IMR-90 (cell line): ENCODE data around the gene OSTM1. TPM values are rescaled to one million over a fixed set of nuclear protein-coding genes. Genes with fewer than 3 reads are reported as not detected.

ENCODE experiments used
- ATAC-seq: fragments of 200-7000 bp; cut with Tn5 transposase; 2 replicates; pipeline ENCODE4 v1.9.1; 2020; ENCODE audit warnings: low read depth, mild to moderate bottlenecking, moderate library complexity
- Bru-seq: library from RNA; stranded (reverse); fragments of 400-500 nt; gene quantifications from one replicate; lab custom pipeline; 2021; lab: Mats Ljungman, UMichigan
- BruChase-seq, 2 experiments: library from RNA; stranded (reverse); fragments of 400-500 nt; gene quantifications; one replicate each; lab custom pipeline; 2021; lab: Mats Ljungman, UMichigan
- BruUV-seq: library from RNA; stranded (reverse); fragments of 400-500 nt; replicated peaks from 2 replicates; lab custom pipeline; 2021; lab: Mats Ljungman, UMichigan
- CTCF ChIA-PET: fragments of 300-600 bp; formaldehyde crosslinking; extraction: SDS; loops from one replicate; lab custom pipeline; 2021; ENCODE audit warnings: antibody characterized with exemption; lab: Yijun Ruan, JAX
- POLR2A ChIA-PET: fragments of 300-600 bp; sonication (Branson Sonifier 250); formaldehyde crosslinking; loops from one replicate; lab custom pipeline; 2022; ENCODE audit warnings: antibody characterized with exemption; ENCODE audit not compliant: unreplicated experiment; lab: Charles Lee
- DNase-seq: peaks from one replicate; pipeline ENCODE4 v3.0.0; 2013
- H2AFZ ChIP-seq: replicated peaks from 2 replicates; pipeline ENCODE3; 2013; ENCODE audit warnings: low read length, mild to moderate bottlenecking; ENCODE audit not compliant: poor library complexity
- H2AK5ac ChIP-seq: 2 replicates; pipeline ENCODE4 v1.6.1; 2013; ENCODE audit warnings: low read depth, low read length, inconsistent platforms
- H2AK9ac ChIP-seq: replicated peaks from 2 replicates; pipeline ENCODE3; 2013; ENCODE audit warnings: mild to moderate bottlenecking, low read depth, low read length, moderate library complexity; ENCODE audit not compliant: poor library complexity
- H2BK120ac ChIP-seq: 2 replicates; pipeline ENCODE4 v1.6.1; 2013; ENCODE audit warnings: low read depth, low read length, inconsistent platforms
- H2BK15ac ChIP-seq: 3 replicates; pipeline ENCODE4 v1.6.1; 2013; ENCODE audit warnings: low read depth, low read length, inconsistent platforms
- H2BK20ac ChIP-seq: 2 replicates; pipeline ENCODE4 v1.6.1; 2013; ENCODE audit warnings: low read depth, mild to moderate bottlenecking, inconsistent platforms, low read length, moderate library complexity
- H2BK5ac ChIP-seq: 2 replicates; pipeline ENCODE4 v1.6.1; 2013; ENCODE audit warnings: mild to moderate bottlenecking, low read depth, low read length, inconsistent platforms; ENCODE audit not compliant: poor library complexity, severe bottlenecking
- H3K14ac ChIP-seq: replicated peaks from 2 replicates; pipeline ENCODE4 v1.6.1; 2013; ENCODE audit warnings: low read depth, low read length, inconsistent platforms
- H3K18ac ChIP-seq: 2 replicates; pipeline ENCODE4 v1.6.1; 2013; ENCODE audit warnings: low read depth, low read length, control low read depth
- H3K23ac ChIP-seq: 2 replicates; pipeline ENCODE4 v1.6.1; 2013; ENCODE audit warnings: low read depth, low read length, inconsistent platforms
- H3K27ac ChIP-seq: 2 replicates; pipeline ENCODE4 v1.5.1; 2013; ENCODE audit warnings: mild to moderate bottlenecking, control low read depth, low read length; ENCODE audit not compliant: insufficient read depth
- H3K27me3 ChIP-seq: 2 replicates; pipeline ENCODE4 v1.6.1; 2013; ENCODE audit warnings: low read length; ENCODE audit not compliant: control insufficient read depth, insufficient read depth
- H3K36me3 ChIP-seq: 2 replicates; pipeline ENCODE4 v1.6.1; 2013; ENCODE audit warnings: low read length, mixed read lengths; ENCODE audit not compliant: control insufficient read depth, insufficient read depth
- H3K4ac ChIP-seq: 2 replicates; pipeline ENCODE4 v1.6.1; 2013; ENCODE audit warnings: low read depth, low read length, inconsistent platforms
- H3K4me1 ChIP-seq: 2 replicates; pipeline ENCODE4 v1.6.1; 2013; ENCODE audit warnings: low read length, mixed read lengths; ENCODE audit not compliant: control insufficient read depth, insufficient read depth
- H3K4me2 ChIP-seq: 2 replicates; pipeline ENCODE4 v1.6.1; 2013; ENCODE audit warnings: low read depth, mild to moderate bottlenecking, control low read depth, low read length, moderate library complexity
- H3K4me3 ChIP-seq: 2 replicates; pipeline ENCODE4 v1.5.1; 2013; ENCODE audit warnings: low read depth, mild to moderate bottlenecking, control low read depth, low read length, moderate library complexity; ENCODE audit not compliant: insufficient read depth
- H3K56ac ChIP-seq: 2 replicates; pipeline ENCODE4 v1.6.1; 2013; ENCODE audit warnings: low read length, inconsistent platforms; ENCODE audit not compliant: insufficient read depth; ENCODE audit errors: extremely low read depth
- H3K79me1 ChIP-seq, 2 experiments: 2 replicates each; pipeline ENCODE4 v1.6.1; 2013; ENCODE audit warnings: low read length in 2 of 2, inconsistent platforms in 1 of 2, low read depth in 1 of 2
- H3K9ac ChIP-seq: 2 replicates; pipeline ENCODE4 v1.6.1; 2013; ENCODE audit warnings: low read depth, low read length, control low read depth
- H3K9me1 ChIP-seq: 2 replicates; pipeline ENCODE4 v1.6.1; 2013; ENCODE audit warnings: low read length, inconsistent platforms; ENCODE audit not compliant: insufficient read depth
- H3K9me3 ChIP-seq: 2 replicates; pipeline ENCODE4 v1.6.1; 2013; ENCODE audit warnings: low read length; ENCODE audit not compliant: control insufficient read depth, insufficient read depth
- H4K20me1 ChIP-seq: 2 replicates; pipeline ENCODE4 v1.6.1; 2013; ENCODE audit warnings: low read length, inconsistent platforms; ENCODE audit not compliant: insufficient read depth
- H4K5ac ChIP-seq: 2 replicates; pipeline ENCODE4 v1.6.1; 2013; ENCODE audit warnings: mild to moderate bottlenecking, low read depth, low read length, control low read depth
- H4K8ac ChIP-seq, 2 experiments: 2 replicates each; pipeline ENCODE4 v1.6.1; 2013; ENCODE audit warnings: low read depth in 2 of 2, low read length in 2 of 2, control low read depth in 1 of 2, inconsistent platforms in 1 of 2
- H4K91ac ChIP-seq: 2 replicates; pipeline ENCODE4 v1.6.1; 2013; ENCODE audit warnings: low read depth, low read length, inconsistent platforms; ENCODE audit not compliant: insufficient read depth
- BHLHE40 ChIP-seq: fragments of 150-350 bp; IDR thresholded peaks from 2 replicates; pipeline ENCODE4 v1.6.1; 2016; ENCODE audit warnings: mild to moderate bottlenecking, low read depth, low read length
- CHD1 ChIP-seq: IDR thresholded peaks from 2 replicates; pipeline ENCODE4 v1.6.1; 2012; ENCODE audit warnings: low read depth, low read length, improper control_type of control experiment
- ELK1 ChIP-seq: fragments of 150-350 bp; IDR thresholded peaks from 2 replicates; pipeline ENCODE4 v1.6.1; 2016; ENCODE audit warnings: low read depth, mild to moderate bottlenecking, low read length, moderate library complexity, borderline replicate concordance
- MAZ ChIP-seq: IDR thresholded peaks from 2 replicates; pipeline ENCODE4 v1.6.1; 2012; ENCODE audit warnings: low read depth, mild to moderate bottlenecking, low read length, improper control_type of control experiment, moderate library complexity, borderline replicate concordance
- NFE2L2 ChIP-seq: fragments of 150-350 bp; IDR thresholded peaks from 2 replicates; pipeline ENCODE4 v1.6.1; 2016; ENCODE audit warnings: low read depth, mild to moderate bottlenecking, low read length
- RCOR1 ChIP-seq: IDR thresholded peaks from 2 replicates; pipeline ENCODE4 v1.6.1; 2012; ENCODE audit warnings: mild to moderate bottlenecking, low read length, improper control_type of control experiment; ENCODE audit not compliant: insufficient replicate concordance
- RFX5 ChIP-seq: IDR thresholded peaks from 2 replicates; pipeline ENCODE4 v1.8.0; 2012; ENCODE audit warnings: low read depth, mild to moderate bottlenecking, low read length, moderate library complexity
- SMC3 ChIP-seq: fragments of 150-350 bp; IDR thresholded peaks from 2 replicates; pipeline ENCODE4 v1.6.1; 2016; ENCODE audit warnings: low read depth, mild to moderate bottlenecking, antibody characterized with exemption, low read length, moderate library complexity
- WGBS, 2 experiments: methylation state at CpG; one replicate each; pipeline versions ENCODE4 v1.1.5 to v1.1.7; 2013; ENCODE audit warnings: missing lambda C conversion rate in 2 of 2; ENCODE audit not compliant: insufficient read length in 1 of 2; ENCODE audit errors: extremely low coverage in 2 of 2; 5-methylcytosine and 5-hydroxymethylcytosine counted together
- dilution Hi-C: fragments of 300-500 bp; cut with HindIII; formaldehyde crosslinking; loops from one replicate; pipeline ENCODE4 v1.14.3; 2018; ENCODE audit warnings: low sequenced_read_pairs; ENCODE audit not compliant: unreplicated experiment
- in situ Hi-C: fragments of 300-500 bp; cut with MboI; formaldehyde crosslinking; loops from 3 replicates; pipeline ENCODE4 v1.14.3; 2019; ENCODE audit warnings: low sequenced_read_pairs, inconsistent platforms, mixed read lengths
- intact Hi-C: fragments of 100-400 bp; cut with micrococcal nuclease; formaldehyde crosslinking; loops from 2 replicates; pipeline ENCODE4 v1.10.0; 2022
- long read RNA-seq: library from polyadenylated mRNA; unstranded; transcript quantifications from one replicate; pipeline ENCODE4 v2.0.0, GENCODE V29; 2021; ENCODE audit not compliant: unreplicated experiment
- polyA plus RNA-seq, 3 experiments: library from polyadenylated mRNA; depleted of rRNA; stranded (reverse); fragments of >200 nt; gene quantifications; 2 replicates each; pipeline ENCODE4 v1.2.3, GENCODE V29; 2012; ENCODE audit warnings: low replicate concordance in 1 of 3
- total RNA-seq: library from RNA; depleted of rRNA; stranded (reverse); fragments of >200 nt; gene quantifications from 2 replicates; pipeline ENCODE4 v1.2.3, GENCODE V29; 2012; rRNA removed
- TF ChIP-seq, protein P1 (sequence below): fragments of 150-350 bp; IDR thresholded peaks from 2 replicates; pipeline ENCODE4 v1.6.1; 2017; ENCODE audit warnings: mild to moderate bottlenecking, antibody characterized with exemption, low read length, low read depth
- TF ChIP-seq, protein P2 (sequence below): conservative IDR thresholded peaks from 2 replicates; pipeline ENCODE4 v1.5.1; 2012; ENCODE audit warnings: mild to moderate bottlenecking, low read depth, low read length, improper control_type of control experiment

Gene OSTM1
- total RNA-seq (17.5 and 24.7 TPM in 2 replicates), polyA plus RNA-seq (2012; rRNA removed) (8.0 and 10.4 TPM in 2 replicates), Bru-seq, nascent RNA (percentile 61 among the genes with signal in this experiment), BruChase-seq, experiment 1, labeled RNA remaining after a 6-hour chase (percentile 74 among the genes with signal in this experiment), BruChase-seq, experiment 2, labeled RNA remaining after a 2-hour chase (percentile 64 among the genes with signal in this experiment)
- 42.4 and 107 TPM in 2 replicates for polyA plus RNA-seq (2012; cell fraction: cytosol; rRNA removed)
- polyA plus RNA-seq (2012; cell fraction: nucleus; rRNA removed; ENCODE audit: low replicate concordance), result 9.1 and 21.6 TPM in 2 replicates
- long read RNA-seq, full-length matches to known transcripts, result 114 of 128 reads
- long read RNA-seq, partial matches to known transcripts, result 2 of 128 reads
- long read RNA-seq, other reads (novel, unspliced or antisense), result 12 of 128 reads

DNA sequence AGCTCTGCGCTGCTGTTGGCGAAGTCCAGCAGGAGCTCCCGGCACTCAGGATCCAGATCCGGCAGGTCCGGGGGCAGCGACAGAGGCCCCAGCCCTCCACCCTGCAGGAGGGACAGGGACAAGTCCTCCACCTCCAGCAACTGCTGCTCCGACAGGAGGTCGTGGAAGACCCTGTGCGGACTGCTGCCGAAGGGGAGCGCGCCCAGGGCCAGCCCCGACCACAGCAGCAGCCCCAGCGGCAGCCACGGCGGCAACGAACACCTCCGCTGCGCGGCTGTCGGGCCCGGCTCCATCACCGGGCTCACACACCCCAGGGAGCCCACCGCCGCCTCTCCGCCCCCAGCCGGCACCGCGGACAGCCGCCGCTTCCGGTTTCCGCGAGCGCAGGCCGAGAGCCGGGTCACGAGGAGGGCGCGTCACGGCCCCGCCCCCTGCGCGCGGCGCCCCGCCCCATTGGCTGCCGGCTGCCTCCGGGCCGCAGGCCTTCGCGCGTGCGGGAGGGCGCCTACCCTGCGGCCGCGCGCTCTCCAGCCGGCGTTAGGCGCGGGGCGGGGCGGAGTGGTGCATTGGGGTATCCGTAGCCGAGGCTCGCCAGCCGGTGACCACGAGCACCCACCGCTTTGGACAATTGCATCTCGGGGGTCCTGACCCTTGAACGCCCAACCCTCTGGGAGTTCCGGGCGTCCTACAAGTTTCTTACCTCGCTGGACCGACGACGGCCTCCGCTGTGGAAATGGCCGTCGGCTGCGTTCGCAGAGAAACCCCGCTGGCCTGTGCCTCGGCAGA lies at the start of gene OSTM1:
Gene OSTM1 (minus strand): TSS at position 383 of the 786 bp plus-strand sequence. CDS start 90 bp downstream, at position 293.
- peak within 1 kb of the TSS; percentile 88 for H3K9ac ChIP-seq
- WGBS, 2 experiments, result 1% methylated on average over 32 of the region's 86 CpGs; no CpG with 5 or more reads in 1 of the 2 experiments
- peak within 1 kb of the TSS; percentile 75 for H2BK120ac ChIP-seq
- peak within 1 kb of the TSS; percentile 93 for H3K4me3 ChIP-seq
- peak within 1 kb of the TSS; percentile 43 for H2BK5ac ChIP-seq
- POLR2A ChIA-PET, result interaction anchor here (0.6 to 1.1 kb wide), 2 partner anchors 57 to 116 kb away, joined by 4 to 18 read pairs; partner anchors contain the start of gene SEC63
- peaks cover 17 to 24% of the 10 kb centered on the region in 2 experiments for H3K79me1 ChIP-seq
- peaks cover 2% of the 10 kb centered on the region; the same call in 1 of the 2 replicates for H3K4me1 ChIP-seq
- H2BK15ac ChIP-seq, result peak within 1 kb of the TSS; percentile 74; the same call in 1 of the 3 replicates
- peak within 1 kb of the TSS; percentile 94 for H3K4me2 ChIP-seq
- CTCF ChIA-PET, result no interaction called here
- in situ Hi-C loops (no loop called here), dilution Hi-C loops (no loop called here), intact Hi-C loops (loop anchor here (2.0 kb wide), 1 partner anchor 186 kb away; the partner anchor contains the start of gene SNX3)
- ATAC-seq, result peak; percentile 99
- TSS peak; percentile 99 for BruUV-seq
- peak within 1 kb of the TSS; percentile 80 for H3K23ac ChIP-seq
- H3K9me1 ChIP-seq, result no peaks in the 10 kb centered on the region; the same call in 1 of the 2 replicates
- no peaks in the 10 kb centered on the region for H3K36me3 ChIP-seq
- peak; percentile 82 for DNase-seq
- no peaks in the 10 kb centered on the region for H4K20me1 ChIP-seq
- peak within 1 kb of the TSS; percentile 93 for H3K14ac ChIP-seq
- H4K91ac ChIP-seq, result peak within 1 kb of the TSS; percentile 82
- peak within 1 kb of the TSS; percentile 97 to 98 for H4K8ac ChIP-seq
- H3K18ac ChIP-seq, result peak within 1 kb of the TSS; percentile 63; the same call in 1 of the 2 replicates
- H3K4ac ChIP-seq, result peak within 1 kb of the TSS; percentile 82
- peak within 1 kb of the TSS; percentile 58 for H3K27ac ChIP-seq
- H3K56ac ChIP-seq, result peak within 1 kb of the TSS; percentile 85
- no peak within 1 kb of the TSS; the same call in 1 of the 2 replicates for H2AK5ac ChIP-seq
- H2AFZ ChIP-seq, result peak within 1 kb of the TSS; percentile 96
- H2BK20ac ChIP-seq, result no peak within 1 kb of the TSS
- H3K27me3 ChIP-seq, result no peaks in the 10 kb centered on the region
- no peaks in the 10 kb centered on the region for H3K9me3 ChIP-seq
- peak within 1 kb of the TSS; percentile 88 for H2AK9ac ChIP-seq
- peak within 1 kb of the TSS; percentile 93 for H4K5ac ChIP-seq
- no peak for TF ChIP-seq SMC3
- TF ChIP-seq, protein P1, sequence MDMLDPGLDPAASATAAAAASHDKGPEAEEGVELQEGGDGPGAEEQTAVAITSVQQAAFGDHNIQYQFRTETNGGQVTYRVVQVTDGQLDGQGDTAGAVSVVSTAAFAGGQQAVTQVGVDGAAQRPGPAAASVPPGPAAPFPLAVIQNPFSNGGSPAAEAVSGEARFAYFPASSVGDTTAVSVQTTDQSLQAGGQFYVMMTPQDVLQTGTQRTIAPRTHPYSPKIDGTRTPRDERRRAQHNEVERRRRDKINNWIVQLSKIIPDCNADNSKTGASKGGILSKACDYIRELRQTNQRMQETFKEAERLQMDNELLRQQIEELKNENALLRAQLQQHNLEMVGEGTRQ, result peak; percentile 94
- TF ChIP-seq BHLHE40, result peak; percentile 69
- no peak for TF ChIP-seq CHD1
- no peak for TF ChIP-seq ELK1
- TF ChIP-seq NFE2L2, result no peak
- TF ChIP-seq MAZ, result peak; percentile 84
- no peak for TF ChIP-seq RFX5
- no peak for TF ChIP-seq RCOR1
- TF ChIP-seq, protein P2, sequence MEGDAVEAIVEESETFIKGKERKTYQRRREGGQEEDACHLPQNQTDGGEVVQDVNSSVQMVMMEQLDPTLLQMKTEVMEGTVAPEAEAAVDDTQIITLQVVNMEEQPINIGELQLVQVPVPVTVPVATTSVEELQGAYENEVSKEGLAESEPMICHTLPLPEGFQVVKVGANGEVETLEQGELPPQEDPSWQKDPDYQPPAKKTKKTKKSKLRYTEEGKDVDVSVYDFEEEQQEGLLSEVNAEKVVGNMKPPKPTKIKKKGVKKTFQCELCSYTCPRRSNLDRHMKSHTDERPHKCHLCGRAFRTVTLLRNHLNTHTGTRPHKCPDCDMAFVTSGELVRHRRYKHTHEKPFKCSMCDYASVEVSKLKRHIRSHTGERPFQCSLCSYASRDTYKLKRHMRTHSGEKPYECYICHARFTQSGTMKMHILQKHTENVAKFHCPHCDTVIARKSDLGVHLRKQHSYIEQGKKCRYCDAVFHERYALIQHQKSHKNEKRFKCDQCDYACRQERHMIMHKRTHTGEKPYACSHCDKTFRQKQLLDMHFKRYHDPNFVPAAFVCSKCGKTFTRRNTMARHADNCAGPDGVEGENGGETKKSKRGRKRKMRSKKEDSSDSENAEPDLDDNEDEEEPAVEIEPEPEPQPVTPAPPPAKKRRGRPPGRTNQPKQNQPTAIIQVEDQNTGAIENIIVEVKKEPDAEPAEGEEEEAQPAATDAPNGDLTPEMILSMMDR, result no peak
